Esophagus squamous epithelium (tissue), 5 donors: ENCODE measurements around the gene ITM2C. TPM values are rescaled to one million over a fixed set of nuclear protein-coding genes. Genes with fewer than 3 reads are reported as not detected.

ENCODE experiments used
- DNase-seq: peaks from one replicate; lab custom pipeline; 2025; lab: John Stamatoyannopoulos, UW
- H3K27ac ChIP-seq, 4 donors: fragments of 200-600 bp; sonication (generic); one replicate each; pipeline ENCODE4 v1.5.1; 2016 to 2019; ENCODE audit warnings: mild to moderate bottlenecking in 1 of 4
- H3K27me3 ChIP-seq, 4 donors: fragments of 200-600 bp; sonication (generic); 1 replicate in 3 of 4; 2 replicates in 1 of 4; pipeline versions ENCODE4 v1.5.1 to v1.6.0; 2017 to 2021; ENCODE audit warnings: antibody characterized with exemption in 1 of 4
- H3K36me3 ChIP-seq, 3 donors: fragments of 200-600 bp; sonication (generic); one replicate each; pipeline ENCODE4 v1.5.1; 2016 to 2019
- H3K4me1 ChIP-seq, 3 donors: fragments of 200-600 bp; sonication (generic); one replicate each; pipeline ENCODE4 v1.5.1; 2017 to 2019
- H3K4me3 ChIP-seq, 4 donors: fragments of 200-600 bp; sonication (generic); 1 replicate in 3 of 4; 2 replicates in 1 of 4; pipeline ENCODE4 v1.5.1; 2016 to 2019; ENCODE audit warnings: mild to moderate bottlenecking in 2 of 4, moderate library complexity in 1 of 4
- H3K9me3 ChIP-seq, 3 donors: fragments of 200-600 bp; sonication (generic); one replicate each; pipeline ENCODE4 v1.5.1; 2016 to 2019
- CTCF ChIP-seq, 6 experiments: fragments of 450-650 bp in 4 of 6; fragments of 200-600 bp in 2 of 6; sonication (generic) in 2 of 6; IDR thresholded peaks; one replicate each; pipeline ENCODE4 v1.5.1; 2016 to 2019; ENCODE audit warnings: antibody characterized with exemption in 6 of 6, mild to moderate bottlenecking in 4 of 6, moderate library complexity in 4 of 6
- POLR2A ChIP-seq, 4 donors: fragments of 450-650 bp; IDR thresholded peaks; one replicate each; pipeline ENCODE4 v1.6.1; 2017; ENCODE audit warnings: antibody characterized with exemption in 4 of 4, mild to moderate bottlenecking in 4 of 4, moderate library complexity in 3 of 4
- WGBS, 2 donors: methylation state at CpG; one replicate each; pipeline ENCODE4 v1.1.5; 2018; 5-methylcytosine and 5-hydroxymethylcytosine counted together
- intact Hi-C: fragments of 100-400 bp; cut with DNase I; formaldehyde crosslinking; loops from one replicate; pipeline ENCODE4 v1.15.0; 2022
- total RNA-seq, 4 donors: library from RNA; depleted of rRNA; stranded (reverse); fragments of >200 nt; gene quantifications; one replicate each; pipeline ENCODE4 v1.1.0, GENCODE V29; 2016
- donor health status: DM: yes; HTN: yes; CAD: no.

ITM2C gene
- total RNA-seq, 4 donors from 2014 or later = 3.8 to 31.9 (median 10.3) TPM

DNA sequence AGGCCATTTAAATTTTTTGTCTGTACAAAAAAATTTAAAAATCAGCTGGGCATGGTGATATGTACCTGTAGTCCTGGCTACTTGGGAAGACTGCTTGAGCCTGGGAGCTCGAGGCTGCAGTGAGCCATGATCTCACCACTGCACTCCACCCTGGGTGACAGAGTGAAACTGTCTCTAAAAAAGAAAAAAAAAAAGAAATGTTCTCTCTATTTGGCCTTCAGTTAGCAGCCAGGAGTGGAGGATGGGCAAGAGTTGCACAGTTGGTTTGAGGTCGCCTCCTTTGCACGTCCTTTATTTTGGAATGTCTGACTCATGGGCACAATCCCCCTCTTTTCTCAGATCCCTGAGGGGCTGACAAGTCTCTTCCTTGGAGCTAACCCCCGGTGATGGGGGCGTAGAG lies 26.3 kb downstream of the ITM2C start:
- no peak for DNase-seq
- Histone ChIP-seq H3K9me3 (no peaks in the 10 kb centered on the region), H3K36me3 (no peaks in the 10 kb centered on the region), H3K4me3 (no peak overlapping the region), H3K4me1 (peaks cover 0 to 6% (median 0%) of the 10 kb centered on the region in 3 donors), H3K27ac (no peak overlapping the region), H3K27me3 (peaks cover 0 to 16% (median 0%) of the 10 kb centered on the region in 4 donors)
- WGBS, 2 donors = 24 to 27% methylated on average over 5 of the region's 5 CpGs
- TF ChIP-seq CTCF (IDR thresholded peaks at IDR 0.05) (no peak), POLR2A (IDR thresholded peaks at IDR 0.05) (no peak)
- intact Hi-C loops = no loop called here

- WGBS, 2 donors = 42 to 61% methylated on average over 5 to 6 of the region's 6 CpGs
- no peak for DNase-seq
Observed at GRCh38 chr2:230891509-230891908, 26.8 kb downstream of the ITM2C start.

DNA sequence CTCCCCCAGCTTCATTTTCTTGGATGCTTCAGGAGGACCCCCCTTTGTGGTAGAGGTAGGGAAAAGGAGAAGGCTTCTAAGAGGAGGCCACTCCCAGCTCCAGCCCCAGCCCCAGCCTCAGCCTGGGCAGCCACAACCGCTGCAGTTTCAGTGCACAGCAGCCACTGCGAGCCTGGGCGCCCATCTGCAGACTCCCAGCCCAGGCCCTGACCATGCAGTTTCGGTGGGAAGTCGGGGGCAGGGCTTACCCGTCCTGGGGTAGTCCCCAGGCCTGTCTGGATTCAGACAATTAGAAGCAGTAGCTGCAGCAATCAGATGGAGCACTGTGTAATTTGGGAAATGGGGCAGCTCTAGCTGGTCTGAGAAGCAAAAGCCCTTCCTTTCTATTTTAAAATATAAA lies 28.6 kb downstream of the ITM2C start:
- TF ChIP-seq CTCF (IDR thresholded peaks at IDR 0.05) (no peak), POLR2A (IDR thresholded peaks at IDR 0.05) (no peak)
- Histone ChIP-seq H3K27ac (no peak overlapping the region), H3K4me1 (peaks cover 0 to 8% (median 0%) of the 10 kb centered on the region in 3 donors), H3K9me3 (no peaks in the 10 kb centered on the region), H3K36me3 (no peaks in the 10 kb centered on the region), H3K27me3 (peaks cover 0 to 16% (median 0%) of the 10 kb centered on the region in 4 donors), H3K4me3 (no peak overlapping the region)
- 36% methylated on average over 3 of the region's 6 CpGs; no CpG with 5 or more reads in 1 of the 2 donors for WGBS, 2 donors
- intact Hi-C loops = no loop called here
- no peak for DNase-seq

More at GRCh38 chr2:230891509-230891908, 26.8 kb downstream of the ITM2C start:
- intact Hi-C loops = no loop called here
- Histone ChIP-seq H3K4me3 (no peak overlapping the region), H3K27me3 (peaks cover 0 to 16% (median 0%) of the 10 kb centered on the region in 4 donors), H3K4me1 (peaks cover 0 to 8% (median 0%) of the 10 kb centered on the region in 3 donors), H3K36me3 (no peaks in the 10 kb centered on the region), H3K9me3 (no peaks in the 10 kb centered on the region), H3K27ac (no peak overlapping the region)
- no peak for TF ChIP-seq POLR2A (IDR thresholded peaks at IDR 0.05)
- no peak for TF ChIP-seq CTCF (IDR thresholded peaks at IDR 0.05)

DNA sequence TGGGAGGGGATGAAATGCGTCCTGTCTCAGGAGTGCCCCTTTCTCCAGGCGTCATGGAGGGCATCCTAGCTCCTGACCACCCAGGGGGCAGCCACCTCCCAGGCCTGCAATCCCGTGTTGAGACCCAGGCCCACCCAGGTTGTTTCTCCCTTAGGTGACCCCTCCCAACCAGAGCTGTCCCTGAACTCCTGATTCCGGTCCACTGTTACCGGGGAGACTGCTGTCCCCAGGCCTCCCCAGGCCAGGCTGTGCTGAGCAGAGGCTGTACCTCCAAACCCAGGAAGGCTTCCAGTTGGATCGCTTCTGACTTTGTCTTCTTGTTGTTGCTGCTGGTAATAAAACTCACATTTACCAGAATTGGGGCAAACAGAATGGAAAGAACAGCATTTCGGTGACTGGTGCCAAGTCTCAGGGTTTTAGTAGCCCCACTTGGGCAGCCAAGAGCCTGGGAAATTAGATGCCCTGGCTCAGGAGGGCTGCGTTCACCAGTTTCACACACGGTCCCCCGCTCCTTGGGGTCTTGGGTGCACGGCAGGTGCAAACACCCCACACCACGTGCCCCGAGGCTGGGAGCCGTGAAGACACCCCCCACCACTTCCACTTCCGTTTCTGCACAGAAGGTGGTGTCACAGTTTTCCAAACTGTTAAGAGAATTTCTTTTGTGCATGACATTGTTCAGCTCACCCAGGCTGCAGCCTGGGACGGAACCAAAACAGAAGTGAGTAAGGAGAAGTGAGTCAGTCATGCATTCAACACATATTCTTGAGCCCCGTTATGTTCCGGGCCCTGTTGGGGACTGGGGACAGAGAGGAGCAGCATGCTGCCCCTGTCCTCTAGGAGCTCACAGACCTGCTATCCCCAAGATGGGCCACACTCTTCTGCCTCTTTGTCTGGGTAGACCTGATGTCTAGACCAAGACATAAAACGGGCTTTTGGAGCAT lies 29.4 kb downstream of the ITM2C start:
- DNase-seq = no peak
- no peak overlapping the region for H3K4me3 ChIP-seq
- H3K36me3 ChIP-seq = no peaks in the 10 kb centered on the region
- peaks cover 0 to 16% (median 0%) of the 10 kb centered on the region in 4 donors for H3K27me3 ChIP-seq
- WGBS, 2 donors = 39 to 75% methylated on average over 9 to 10 of the region's 19 CpGs
- H3K4me1 ChIP-seq = peaks cover 0 to 8% (median 0%) of the 10 kb centered on the region in 3 donors
- TF ChIP-seq CTCF (IDR thresholded peaks at IDR 0.05) (no peak), POLR2A (IDR thresholded peaks at IDR 0.05) (no peak)
- no peaks in the 10 kb centered on the region for H3K9me3 ChIP-seq
- intact Hi-C loops = no loop called here
- no peak overlapping the region for H3K27ac ChIP-seq
